Frontal cortex (tissue), 4 donors: ENCODE data around the gene SPOCK1. TPM values are rescaled to one million over a fixed set of nuclear protein-coding genes. Genes with fewer than 3 reads are reported as not detected.

Experiments used
- DNase-seq, 2 donors: peaks; one replicate each; pipeline ENCODE4 v3.0.0; 2012; ENCODE audit warnings: low spot score in 2 of 2
- FAIRE-seq: peaks from 2 replicates; lab custom pipeline; 2012; peaks lifted over from hg19 to GRCh38; lab: Jason Lieb, UNC
- total RNA-seq: library from RNA; depleted of rRNA; stranded (reverse); fragments of >200 nt; gene quantifications from one replicate; pipeline ENCODE4 v1.2.3, GENCODE V29; 2014
- donor health status: control.
- donor health status: control.
- donor health status: control.

SPOCK1 gene
- total RNA-seq, 1 donor from 2014 or later, result 37.9 TPM

- FAIRE-seq, result no peak
- no peak for DNase-seq
Measured at GRCh38 chr5:137344021-137344420, 155.1 kb downstream of the SPOCK1 start.

GRCh38 chr5:137342764-137343163, 156.4 kb downstream of the SPOCK1 start:
- FAIRE-seq (no peak), DNase-seq (no peak)

GRCh38 chr5:137341831-137342230, 157.3 kb downstream of the SPOCK1 start:
- no peak for DNase-seq

GRCh38 chr5:137340881-137341280, 158.2 kb downstream of the SPOCK1 start:
- DNase-seq (no peak), FAIRE-seq (no peak)

More at GRCh38 chr5:137341831-137342230, 157.3 kb downstream of the SPOCK1 start:
- no peak for FAIRE-seq

- FAIRE-seq, result no peak
- no peak for DNase-seq
Measured at GRCh38 chr5:137336565-137337120, 162.5 kb downstream of the SPOCK1 start.

- DNase-seq (no peak), FAIRE-seq (no peak)
Measured at GRCh38 chr5:137336161-137336560, 163.0 kb downstream of the SPOCK1 start.

- FAIRE-seq, result no peak
- DNase-seq, result no peak
Measured at GRCh38 chr5:137335493-137335892, 163.6 kb downstream of the SPOCK1 start.

- DNase-seq (no peak), FAIRE-seq (no peak)
Measured at GRCh38 chr5:137333928-137334327, 165.2 kb downstream of the SPOCK1 start.

- no peak for DNase-seq
- no peak for FAIRE-seq
Measured at GRCh38 chr5:137333475-137333874, 165.7 kb downstream of the SPOCK1 start.

GRCh38 chr5:137332296-137332695, 166.8 kb downstream of the SPOCK1 start:
- FAIRE-seq, result no peak
- DNase-seq, result no peak

- DNase-seq (no peak), FAIRE-seq (no peak)
Measured at GRCh38 chr5:137329586-137330296, 169.4 kb downstream of the SPOCK1 start.

- DNase-seq, result no peak
- FAIRE-seq, result no peak
Measured at GRCh38 chr5:137328991-137329390, 170.1 kb downstream of the SPOCK1 start.

- no peak for FAIRE-seq
- no peak for DNase-seq
Measured at GRCh38 chr5:137328463-137328862, 170.7 kb downstream of the SPOCK1 start.

- FAIRE-seq (no peak), DNase-seq (no peak)
Measured at GRCh38 chr5:137325721-137326120, 173.4 kb downstream of the SPOCK1 start.

- FAIRE-seq, result peak; percentile 13
Measured at GRCh38 chr5:137320056-137321045, 178.8 kb downstream of the SPOCK1 start.

GRCh38 chr5:137318027-137318426, 181.1 kb downstream of the SPOCK1 start:
- DNase-seq (no peak), FAIRE-seq (no peak)

More at GRCh38 chr5:137320056-137321045, 178.8 kb downstream of the SPOCK1 start:
- peak; percentile 24 to 64 for DNase-seq

GRCh38 chr5:137316346-137316736, 182.8 kb downstream of the SPOCK1 start:
- DNase-seq (no peak), FAIRE-seq (no peak)

GRCh38 chr5:137315534-137316345, 183.4 kb downstream of the SPOCK1 start:
- no peak for FAIRE-seq
- no peak for DNase-seq

GRCh38 chr5:137315109-137315508, 184.0 kb downstream of the SPOCK1 start:
- FAIRE-seq (no peak), DNase-seq (no peak)
